Measurements from ENCODE around the gene MED12.

MED12 gene

GRCh38 chrX:71107762-71108360, 10.5 kb upstream of the MED12 start:
- DNase-seq: peak in 1 of 2 donors; percentile 36

DNA sequence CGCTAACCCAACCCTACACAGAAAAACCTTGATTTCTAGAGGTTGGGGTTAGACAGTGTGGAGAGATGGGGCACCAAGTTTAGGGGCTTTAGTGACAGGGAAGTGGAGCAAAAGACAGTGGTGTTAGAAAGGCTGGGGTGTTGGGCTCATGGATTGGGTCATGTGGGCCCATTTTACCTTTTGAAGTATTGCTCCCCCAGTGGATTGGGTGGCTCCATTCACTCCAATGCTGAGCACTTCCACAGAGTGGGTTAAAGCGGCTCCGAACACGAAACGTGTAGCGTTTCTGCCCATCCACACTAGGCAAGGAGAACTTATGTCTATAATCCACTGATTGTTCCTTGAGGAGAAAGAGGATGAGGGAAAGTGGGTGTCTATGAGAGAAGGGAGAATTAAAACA, 9.3 kb upstream of the MED12 start:
- no peak for DNase-seq

DNA sequence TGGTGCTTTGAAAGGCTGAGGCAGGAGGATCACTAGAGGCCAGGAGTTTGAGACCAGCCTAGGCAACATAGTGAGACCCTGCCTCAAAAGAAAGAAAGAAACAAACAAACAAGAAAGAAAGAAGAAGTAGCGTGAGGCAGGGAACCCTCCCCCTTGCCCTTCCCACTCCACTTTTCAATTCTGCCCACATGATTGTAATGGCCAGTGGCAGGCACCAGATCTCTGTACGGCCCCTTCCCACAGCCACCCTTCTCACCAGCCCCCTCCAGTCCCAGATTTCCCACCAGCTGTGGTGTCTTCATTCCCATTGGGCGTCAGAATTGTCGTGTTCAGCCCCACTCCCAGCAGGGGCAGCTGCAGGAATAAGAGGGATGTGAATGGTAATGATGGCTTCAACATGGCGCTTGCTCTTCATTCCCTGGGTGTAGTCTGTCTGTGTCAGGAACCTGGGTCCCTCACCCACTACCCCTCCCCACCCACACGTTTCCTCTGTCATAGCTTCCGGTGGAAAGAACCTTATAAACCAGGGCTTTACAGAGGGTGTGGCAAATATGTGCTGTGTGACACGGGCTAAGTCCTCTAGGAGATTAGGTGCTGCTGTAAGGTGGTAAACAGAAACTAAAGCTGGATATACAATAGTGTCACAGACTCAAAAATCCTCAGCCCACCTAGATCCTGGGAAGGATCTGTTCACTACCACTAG, 7.1 kb upstream of the MED12 start, which contains the start of gene IL2RG:
TSS of gene IL2RG (minus strand) at position 437 of the 703 bp plus-strand sequence. CDS start at position 399, 38 bp downstream.
- DNase-seq: peak; percentile 28 to 41

- DNase-seq: no peak
These were observed 6.4 kb upstream of the MED12 start for GRCh38 chrX:71111921-71112431.

- no peak for DNase-seq
These were observed 1.0 kb upstream of the MED12 start for GRCh38 chrX:71117358-71117757.

GRCh38 chrX:71118985-71119535, 664 bp downstream of the MED12 start:
- DNase-seq: no peak

GRCh38 chrX:71128166-71128833, 9.9 kb downstream of the MED12 start:
- DNase-seq: no peak

GRCh38 chrX:71128915-71129765, 10.7 kb downstream of the MED12 start:
- DNase-seq: peak; percentile 14 to 52

DNA sequence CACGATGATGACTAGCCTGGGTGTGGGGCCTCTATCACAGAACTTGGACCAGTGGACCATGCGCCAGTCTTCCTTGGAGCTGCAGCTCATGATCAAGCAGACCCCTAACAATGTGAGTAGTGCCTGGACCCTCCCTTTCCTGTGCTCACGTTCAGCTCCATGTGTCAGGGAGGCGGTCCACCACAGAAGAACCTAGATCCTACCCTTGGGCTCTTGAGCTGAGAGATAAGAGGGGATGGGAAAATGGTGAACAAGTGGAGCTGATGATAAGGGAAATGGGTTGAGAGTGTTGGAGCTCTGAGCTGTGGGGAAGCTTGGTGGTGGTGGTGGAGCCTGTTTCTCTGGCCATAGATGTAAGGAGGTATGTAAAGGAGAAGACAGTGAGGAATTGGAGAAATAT, 13.1 kb downstream of the MED12 start:
- no peak for DNase-seq

GRCh38 chrX:71140440-71140839, 22.0 kb downstream of the MED12 start:
- no peak for DNase-seq

- no peak for DNase-seq
These were observed 25.1 kb downstream of the MED12 start for GRCh38 chrX:71143508-71143907.

DNA sequence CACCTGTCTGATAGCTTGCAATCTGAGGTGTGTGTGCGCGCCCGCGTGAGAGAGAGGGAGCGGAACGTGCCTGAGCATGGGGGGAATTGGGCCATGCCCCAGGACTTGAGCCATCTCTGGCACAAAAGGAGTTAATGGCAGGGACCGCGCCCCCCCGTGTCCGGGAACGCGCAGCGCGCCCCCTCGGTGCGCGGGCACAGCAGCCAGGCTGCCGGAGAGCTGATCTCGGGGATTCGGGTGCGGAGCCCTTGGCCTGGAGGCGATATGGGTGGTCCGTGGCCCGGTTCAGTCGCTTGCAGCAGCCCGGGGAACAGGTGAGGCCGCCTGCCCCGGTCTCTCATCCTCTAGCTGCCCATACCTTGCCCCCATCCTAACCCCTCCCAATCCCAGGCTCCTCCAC, 26.3 kb downstream of the MED12 start, which contains the start of gene NLGN3:
TSS of gene NLGN3 (plus strand) at position 191 of the 400 bp plus-strand sequence. CDS start 2,909 bp downstream, outside the sequence.
- DNase-seq: no peak

- no peak for DNase-seq
These were observed 29.3 kb downstream of the MED12 start for GRCh38 chrX:71147496-71148277.

DNA sequence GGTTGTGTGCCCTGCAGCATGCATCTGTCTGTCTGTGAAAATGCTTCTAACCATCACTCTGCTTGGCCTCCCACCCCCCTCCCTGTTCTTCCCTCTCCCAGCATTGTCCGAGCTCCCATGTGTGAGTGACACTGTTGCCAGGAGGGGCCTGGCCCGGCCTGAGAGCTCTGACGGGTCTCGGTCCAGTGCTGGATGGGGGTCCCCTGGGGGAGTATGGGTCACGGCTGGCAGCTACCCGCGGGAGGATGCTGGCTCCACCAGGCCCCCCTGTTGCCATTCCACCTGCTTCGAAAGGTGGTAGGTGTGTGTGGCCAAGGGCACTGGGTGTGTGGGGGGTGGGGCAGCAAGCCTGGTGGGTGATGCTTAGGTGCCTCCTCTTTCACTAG, 29.9 kb downstream of the MED12 start:
- DNase-seq: no peak

DNA sequence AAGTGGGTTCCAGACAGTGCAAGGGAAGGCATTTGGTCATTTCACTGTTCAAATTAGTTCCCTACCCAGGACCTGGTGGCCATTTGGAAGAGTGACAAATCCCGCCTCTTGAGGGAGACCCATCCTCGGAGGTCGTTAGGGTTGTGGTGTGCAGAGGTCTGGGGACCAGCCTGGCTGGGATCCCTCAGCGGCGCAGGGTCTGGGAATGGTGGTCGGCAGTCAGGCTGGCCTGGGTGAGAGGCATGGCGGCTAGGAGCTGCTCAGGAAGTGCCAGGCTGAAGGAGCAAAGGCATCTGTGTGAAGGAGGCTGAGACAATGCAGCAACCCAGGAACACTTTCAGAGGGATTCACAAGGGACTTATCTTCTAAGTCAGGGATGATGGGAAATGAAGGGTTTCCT, 33.0 kb downstream of the MED12 start:
- DNase-seq: no peak

DNA sequence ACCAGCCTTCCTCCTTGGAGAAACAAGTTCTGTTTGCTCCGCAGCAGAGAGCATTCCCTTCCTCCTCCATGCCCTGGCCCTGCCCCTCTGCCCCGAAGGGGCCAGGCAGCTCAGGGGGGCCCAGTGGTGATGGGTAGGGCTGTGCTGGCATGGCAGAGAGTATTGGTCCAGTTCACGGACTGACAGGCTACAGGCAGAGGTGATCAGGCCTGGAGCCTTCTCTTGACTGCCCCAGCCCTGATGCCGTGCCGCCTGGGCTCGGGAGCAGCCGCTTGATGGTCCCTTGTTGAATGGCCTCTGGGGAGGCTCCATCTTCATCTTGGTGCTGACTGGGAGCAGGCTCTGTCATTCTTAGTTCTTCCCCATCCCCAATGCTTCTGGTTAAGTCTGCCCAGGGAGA, 35.8 kb downstream of the MED12 start:
- no peak for DNase-seq

DNA sequence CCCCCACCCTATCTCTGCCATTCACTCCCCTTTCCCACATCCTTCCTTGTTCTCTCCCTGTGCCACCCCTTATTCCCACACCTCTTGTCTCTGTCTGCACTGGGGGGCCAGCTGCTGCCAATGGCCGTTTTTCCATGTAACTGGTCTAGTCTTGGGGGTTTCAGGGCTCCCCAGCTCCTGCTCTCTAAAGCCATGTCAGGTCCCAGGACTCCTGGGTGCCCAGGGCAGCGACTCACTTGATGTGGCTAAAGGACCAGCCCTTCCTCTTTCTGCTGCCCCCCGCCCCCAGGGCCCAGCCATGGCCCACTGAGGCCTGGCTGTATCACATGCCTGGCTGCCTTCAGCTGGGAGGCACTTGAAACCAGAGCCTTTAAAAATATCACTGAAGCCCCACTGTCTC, 36.2 kb downstream of the MED12 start:
- no peak for DNase-seq

GRCh38 chrX:71158603-71159002, 40.2 kb downstream of the MED12 start:
- no peak for DNase-seq

DNA sequence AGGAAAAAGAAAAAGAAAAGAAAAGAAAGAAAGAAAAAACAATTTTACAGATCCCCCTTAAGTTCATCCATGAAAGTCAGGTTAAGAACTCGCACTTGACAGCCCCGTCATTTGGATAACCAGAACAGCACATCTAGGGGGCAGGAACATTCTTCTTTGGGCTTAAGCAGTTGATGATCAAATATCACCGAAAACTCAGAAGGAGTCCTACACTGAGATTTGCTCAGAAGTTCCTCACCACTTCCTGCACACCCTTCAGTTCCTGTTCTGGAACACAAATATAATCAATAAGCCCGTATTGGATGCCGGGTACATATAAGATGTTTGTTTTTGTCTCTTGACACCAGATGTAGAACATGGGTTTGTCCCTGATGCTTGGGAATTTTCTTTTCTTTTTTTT, 40.9 kb downstream of the MED12 start:
- DNase-seq: no peak

DNA sequence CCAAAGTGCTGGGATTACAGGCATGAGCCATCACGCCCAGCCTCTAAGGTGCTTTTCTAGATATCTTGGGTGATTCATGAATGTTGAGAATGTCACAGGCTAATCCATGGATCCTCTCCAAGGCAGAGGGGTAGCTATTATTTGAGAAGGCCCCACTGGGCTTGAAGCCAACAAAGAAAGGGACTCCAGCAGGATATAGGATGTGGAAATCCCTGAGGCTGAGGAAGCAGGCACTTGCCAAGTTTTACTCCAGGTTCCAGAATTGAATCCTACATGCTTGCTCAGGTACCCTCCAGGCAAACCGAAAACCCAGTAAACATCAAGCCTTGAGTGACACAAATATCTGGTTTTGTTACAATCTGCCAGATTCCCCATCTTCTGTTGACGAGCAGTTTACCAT, 42.1 kb downstream of the MED12 start:
- DNase-seq: no peak

GRCh38 chrX:71162981-71163380, 44.6 kb downstream of the MED12 start:
- no peak for DNase-seq

DNA sequence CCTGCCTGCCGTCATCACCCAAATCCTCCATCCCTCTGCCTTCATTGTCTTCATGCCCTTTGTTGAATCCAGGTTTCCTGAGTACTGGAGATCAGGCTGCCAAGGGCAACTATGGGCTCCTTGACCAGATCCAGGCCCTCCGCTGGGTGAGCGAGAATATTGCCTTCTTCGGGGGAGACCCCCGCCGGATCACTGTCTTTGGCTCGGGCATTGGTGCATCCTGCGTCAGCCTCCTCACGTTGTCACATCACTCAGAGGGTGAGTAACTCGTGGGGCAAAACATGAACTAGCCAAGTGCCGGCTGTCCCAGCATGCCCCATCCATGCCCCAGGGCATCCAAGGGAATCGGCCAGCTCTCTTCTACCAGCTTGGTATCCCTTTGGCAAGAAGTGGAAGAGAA, 45.7 kb downstream of the MED12 start:
- no peak for DNase-seq
